ENCODE results near the gene THAP7.

- TF ChIP-seq POLR2AphosphoS5 (IDR thresholded peaks at IDR 0.05; ENCODE audit: low read depth, low read length) (no peak), SIN3A (IDR thresholded peaks at IDR 0.05; ENCODE audit: borderline replicate concordance, insufficient read depth, low read length) (no peak), TAF1 (IDR thresholded peaks at IDR 0.05; ENCODE audit: borderline replicate concordance, insufficient read depth, low read length) (no peak), REST (IDR thresholded peaks at IDR 0.05; ENCODE audit: insufficient read depth in 1 of 2, low read depth in 2 of 2, low read length in 2 of 2) (no peak), FOXP2 (optimal IDR thresholded peaks at IDR 0.05; ENCODE audit: borderline replicate concordance, extremely low read depth, extremely low read length, insufficient read depth) (no peak)
These were observed 52.2 kb downstream of the THAP7 start for GRCh38 chr22:20949698-20950183.

Measured in PFSK-1 (cell line).